NCI-H2171 (cell line): ENCODE results near the gene NBPF3.

Experiments used
- DNase-seq: peaks from one replicate; lab custom pipeline; 2025; lab: John Stamatoyannopoulos, UW

The NBPF3 gene

GRCh38 chr1:21495225-21495820 lies 55.4 kb downstream of the NBPF3 start:
- DNase-seq, result no peak

- DNase-seq, result no peak
These were observed 56.1 kb downstream of the NBPF3 start for GRCh38 chr1:21496063-21496462.

DNA sequence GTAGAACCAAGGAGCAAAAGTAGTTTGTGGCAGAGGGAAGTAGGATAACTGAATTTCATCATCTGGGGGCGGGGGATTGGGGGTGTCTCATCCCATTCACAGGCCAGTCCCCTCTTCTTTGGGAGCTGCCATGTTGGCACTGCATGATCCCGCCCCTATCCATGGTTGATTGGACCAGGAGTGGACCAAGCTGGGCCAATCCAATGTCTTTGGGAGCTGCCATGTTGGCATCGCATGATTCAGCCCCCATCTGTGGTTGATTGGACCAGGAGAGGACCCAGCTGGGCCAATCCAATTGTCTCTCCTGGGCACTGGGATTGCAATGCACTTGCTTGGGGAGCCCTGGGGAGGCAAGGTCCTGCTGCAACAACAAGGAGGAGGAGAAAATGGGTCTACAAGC lies 56.9 kb downstream of the NBPF3 start:
- no peak for DNase-seq

DNA sequence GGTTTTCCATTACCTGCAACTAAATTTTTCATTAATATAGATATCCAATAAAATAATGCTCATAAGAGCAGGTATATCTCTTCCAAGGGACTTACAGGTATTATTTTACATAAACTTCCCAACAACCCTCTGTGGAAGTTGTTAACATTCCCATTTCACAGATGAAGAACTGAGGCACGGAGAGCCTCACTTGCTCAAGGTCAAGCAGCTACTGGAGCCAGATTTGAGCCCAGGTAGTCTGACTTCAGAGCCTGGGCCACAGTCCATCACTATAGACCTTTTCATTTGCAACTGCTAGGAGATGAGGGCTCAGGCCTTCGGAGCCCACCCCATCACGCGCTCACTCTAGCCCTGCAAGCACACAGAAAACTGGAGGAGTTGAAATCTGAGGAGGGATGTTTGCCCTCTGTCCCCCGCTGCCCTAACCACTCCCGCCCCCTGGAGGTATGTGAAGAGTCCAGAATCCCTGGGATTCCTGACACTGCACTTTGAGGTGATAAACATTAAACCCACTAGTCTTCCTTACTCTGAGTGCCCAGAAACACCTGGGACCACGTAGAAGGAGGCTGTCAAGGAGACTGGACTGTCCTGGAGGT lies 57.6 kb downstream of the NBPF3 start:
- DNase-seq, result no peak

GRCh38 chr1:21499283-21499950 lies 59.5 kb downstream of the NBPF3 start:
- DNase-seq, result no peak

- no peak for DNase-seq
These were observed 63.9 kb downstream of the NBPF3 start for GRCh38 chr1:21503706-21504377.

DNA sequence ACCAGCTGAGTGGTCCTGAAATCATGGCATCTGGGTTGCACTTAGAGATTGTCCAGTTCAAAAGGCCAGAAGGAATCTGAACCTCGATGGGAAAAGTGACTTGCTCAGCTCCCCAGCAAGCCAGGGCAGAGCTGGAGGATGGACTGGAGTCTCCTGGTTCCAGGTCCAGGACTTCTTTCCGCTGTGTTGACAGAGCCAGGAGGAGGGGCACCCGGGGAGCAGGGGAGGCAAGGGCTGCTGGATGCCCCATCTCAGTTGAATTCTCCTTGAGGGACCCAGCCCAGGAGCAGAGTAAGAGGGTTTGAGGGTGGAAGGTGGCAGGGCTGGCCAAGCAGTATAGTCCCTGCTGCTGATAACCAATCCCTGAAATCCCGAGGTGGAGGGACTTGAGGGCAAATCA lies 66.9 kb downstream of the NBPF3 start:
- DNase-seq, result no peak

DNA sequence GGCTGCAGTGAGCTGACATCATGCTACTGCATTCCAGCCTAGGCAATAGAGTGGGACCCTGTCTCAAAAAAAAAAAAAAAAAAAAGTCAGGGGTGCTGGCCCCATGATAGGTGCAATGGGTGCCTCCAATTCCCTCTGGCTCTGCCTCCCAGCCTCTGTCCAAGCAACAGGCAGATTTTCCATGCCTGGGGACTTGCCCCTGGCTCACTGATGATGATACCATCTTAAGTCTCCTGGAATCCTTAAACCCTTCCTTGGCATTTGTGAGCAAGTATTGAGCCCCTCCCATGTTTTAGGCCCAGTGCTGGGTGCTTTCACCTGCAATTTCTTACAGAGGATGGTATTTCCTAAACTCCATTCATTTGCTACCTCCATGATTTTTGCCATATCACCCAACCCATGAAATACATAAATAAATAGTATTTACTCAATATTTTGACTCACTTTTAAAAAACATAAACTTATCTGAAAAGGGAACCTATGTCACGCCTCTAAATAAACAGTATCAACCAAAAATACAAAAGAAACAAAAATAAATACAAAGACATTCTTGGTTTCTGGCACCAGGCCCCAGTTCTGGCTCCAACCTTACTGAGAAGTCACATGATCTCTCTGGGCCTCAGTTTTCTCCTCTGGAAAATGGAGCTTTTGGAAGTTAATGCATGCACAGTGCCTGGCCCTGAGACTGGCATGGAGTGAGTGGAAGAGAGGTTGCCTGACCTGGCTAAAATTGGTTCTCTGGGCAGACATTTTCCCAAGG lies 67.8 kb downstream of the NBPF3 start:
- no peak for DNase-seq

GRCh38 chr1:21508580-21509350 lies 68.8 kb downstream of the NBPF3 start:
- DNase-seq, result peak; percentile 83

DNA sequence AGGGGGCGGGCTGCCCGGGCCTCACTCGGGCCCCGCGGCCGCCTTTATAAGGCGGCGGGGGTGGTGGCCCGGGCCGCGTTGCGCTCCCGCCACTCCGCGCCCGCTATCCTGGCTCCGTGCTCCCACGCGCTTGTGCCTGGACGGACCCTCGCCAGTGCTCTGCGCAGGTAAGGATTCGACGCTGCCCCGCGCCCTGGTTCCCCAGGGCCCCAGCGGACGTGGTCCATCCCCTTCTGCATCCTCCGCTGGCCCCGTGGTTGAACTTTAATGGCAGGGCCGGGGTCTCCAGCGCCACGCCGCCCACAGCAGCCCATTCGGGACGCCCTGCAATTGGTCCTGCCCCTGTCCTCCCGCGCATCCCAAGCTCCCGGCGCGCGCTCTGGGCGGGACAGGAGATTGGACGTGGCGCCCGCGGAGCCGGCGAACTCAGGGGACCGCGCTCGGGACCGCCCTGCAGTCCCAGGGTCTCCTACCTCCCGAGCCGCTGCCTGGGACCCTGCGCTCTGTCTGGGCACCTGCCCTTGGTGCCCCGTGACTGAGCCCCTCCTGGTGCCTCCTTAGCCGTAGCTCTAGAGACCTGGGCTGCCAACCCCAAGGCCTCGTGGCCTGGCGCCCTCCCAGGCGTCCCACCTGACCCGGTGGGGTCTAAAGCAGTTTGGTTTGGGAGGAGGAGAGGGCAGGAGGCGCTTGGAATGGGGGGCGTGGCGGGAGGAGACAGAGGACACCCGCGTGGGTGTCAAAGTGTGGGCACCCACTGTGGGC lies 69.6 kb downstream of the NBPF3 start, which contains the start of gene ALPL:
Gene ALPL (plus strand): TSS at position 73 of the 762 bp plus-strand sequence. CDS start 44,659 bp downstream, outside the sequence.
- no peak for DNase-seq

GRCh38 chr1:21510113-21510493 lies 70.2 kb downstream of the NBPF3 start:
- DNase-seq, result no peak

- no peak for DNase-seq
These were observed 71.1 kb downstream of the NBPF3 start for GRCh38 chr1:21510885-21511578.

- no peak for DNase-seq
These were observed 71.9 kb downstream of the NBPF3 start for GRCh38 chr1:21511579-21512522.

DNA sequence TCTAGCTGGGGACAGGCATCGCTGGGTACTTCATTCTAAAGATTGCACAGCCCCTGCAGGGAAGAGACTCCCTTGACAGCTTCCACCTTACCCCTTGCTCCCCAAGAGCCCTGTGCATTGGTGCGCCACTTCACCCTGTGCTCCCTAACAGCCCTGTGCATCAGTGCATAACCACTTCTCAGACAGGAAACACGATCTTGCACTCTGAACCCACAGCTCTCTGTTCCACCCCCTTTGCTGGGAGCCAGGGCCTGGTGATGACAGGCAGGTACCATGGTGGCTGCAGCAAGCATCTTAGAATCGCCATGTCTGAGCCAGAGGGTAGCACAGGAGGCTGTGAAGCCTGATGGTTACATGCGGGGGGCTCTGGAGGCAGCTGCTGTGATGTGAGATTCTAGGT lies 74.3 kb downstream of the NBPF3 start:
- DNase-seq, result no peak

DNA sequence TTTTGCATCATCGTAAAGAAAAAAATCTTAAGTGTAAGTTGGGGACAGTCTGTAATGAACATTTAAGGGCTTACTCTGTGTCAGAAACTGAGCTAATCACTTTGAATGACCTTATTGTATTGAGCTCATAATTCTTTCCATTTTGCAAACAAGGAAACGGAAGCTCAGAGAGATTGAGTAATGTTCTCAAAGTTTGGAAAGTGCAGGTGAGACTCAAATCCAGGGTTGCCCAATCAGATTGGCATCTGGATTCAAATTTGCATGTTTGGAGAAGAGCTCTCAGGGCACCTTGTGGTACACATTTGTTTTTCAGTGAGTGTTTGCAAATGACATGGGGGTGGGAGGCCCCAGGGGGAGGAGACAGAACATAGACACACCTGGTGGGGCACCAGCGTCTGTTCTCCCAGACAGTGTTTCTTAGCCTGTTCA lies 77.2 kb downstream of the NBPF3 start:
- peak; percentile 36 for DNase-seq

GRCh38 chr1:21517660-21518480 lies 77.9 kb downstream of the NBPF3 start:
- no peak for DNase-seq

GRCh38 chr1:21518774-21519455 lies 79.0 kb downstream of the NBPF3 start:
- DNase-seq, result peak; percentile 32
